Nephron (organoid): ENCODE measurements around the gene ATP5IF1.

ENCODE experiments used
- H3K27ac Mint-ChIP-seq, 3 experiments: 2 replicates each; pipeline ENCODE4 v1.8.0; 2020; ENCODE audit warnings: mixed read lengths in 3 of 3, mild to moderate bottlenecking in 2 of 3, moderate library complexity in 1 of 3
- H3K27me3 Mint-ChIP-seq: 2 replicates; pipeline ENCODE4 v1.8.0; 2021; ENCODE audit warnings: low read depth, mild to moderate bottlenecking, moderate library complexity, mixed read lengths
- H3K36me3 Mint-ChIP-seq: 2 replicates; pipeline ENCODE4 v1.8.0; 2020; ENCODE audit warnings: low read depth, mixed read lengths
- H3K4me1 Mint-ChIP-seq: 2 replicates; pipeline ENCODE4 v1.8.0; 2020; ENCODE audit warnings: mixed read lengths
- H3K4me3 Mint-ChIP-seq, 3 experiments: 2 replicates each; pipeline ENCODE4 v1.8.0; 2020; ENCODE audit warnings: mild to moderate bottlenecking in 3 of 3, mixed read lengths in 3 of 3, moderate library complexity in 2 of 3
- H3K9me3 Mint-ChIP-seq: 2 replicates; pipeline ENCODE4 v1.8.0; 2020; ENCODE audit warnings: mixed read lengths
- TF ChIP-seq, protein P1 (sequence below), 3 experiments: fragments of 200-600 bp; sonication (generic); IDR thresholded peaks; one replicate each; pipeline ENCODE4 v1.5.0; 2021; ENCODE audit warnings: antibody characterized with exemption in 3 of 3; ENCODE audit not compliant: unreplicated experiment in 3 of 3

The ATP5IF1 gene

DNA sequence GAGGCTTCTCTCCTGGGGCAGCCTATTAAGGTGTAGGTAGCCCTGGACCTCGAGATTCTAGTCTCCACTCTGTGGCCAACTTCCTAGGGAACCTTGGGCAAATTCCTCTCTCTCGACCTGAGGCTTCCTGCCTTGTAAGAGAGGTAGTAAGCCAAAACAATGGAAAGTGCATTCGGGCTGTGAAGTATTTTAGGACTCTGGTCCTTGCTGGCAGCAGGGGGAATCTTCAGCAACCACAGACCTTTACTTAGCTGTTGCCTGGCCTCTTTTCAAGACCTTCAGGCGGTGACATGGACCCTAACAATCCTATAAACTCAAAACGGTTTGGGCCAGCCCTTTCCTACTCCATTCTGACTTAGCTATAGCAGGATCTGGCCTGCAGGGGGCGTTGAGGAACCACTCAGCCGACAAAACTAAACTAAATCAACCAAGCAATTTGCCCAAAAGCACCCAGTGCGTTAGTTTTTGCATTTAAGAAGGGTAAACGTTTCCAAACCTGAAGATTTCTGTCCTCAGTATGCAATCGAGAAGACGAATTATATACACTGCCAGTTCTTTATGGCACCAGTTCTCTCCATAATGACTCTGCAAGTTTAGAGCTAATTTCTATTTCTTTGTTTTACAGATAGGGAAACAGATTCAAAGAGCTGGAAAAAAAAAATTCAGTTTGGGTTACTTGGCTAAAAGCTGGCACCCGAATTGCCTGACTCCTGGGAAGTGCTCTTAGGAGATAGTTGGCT, 12.5 kb downstream of the ATP5IF1 start:
- Mint-ChIP-seq H3K4me1 (peaks cover 46% of the 10 kb centered on the region), H3K9me3 (no peaks in the 10 kb centered on the region), H3K27me3 (no peaks in the 10 kb centered on the region), H3K27ac (peak overlapping the region; percentile 92 to 97 (median 94)), H3K36me3 (no peaks in the 10 kb centered on the region), H3K4me3 (peak overlapping the region; percentile 62 to 85 (median 63))
- TF ChIP-seq, protein P1, sequence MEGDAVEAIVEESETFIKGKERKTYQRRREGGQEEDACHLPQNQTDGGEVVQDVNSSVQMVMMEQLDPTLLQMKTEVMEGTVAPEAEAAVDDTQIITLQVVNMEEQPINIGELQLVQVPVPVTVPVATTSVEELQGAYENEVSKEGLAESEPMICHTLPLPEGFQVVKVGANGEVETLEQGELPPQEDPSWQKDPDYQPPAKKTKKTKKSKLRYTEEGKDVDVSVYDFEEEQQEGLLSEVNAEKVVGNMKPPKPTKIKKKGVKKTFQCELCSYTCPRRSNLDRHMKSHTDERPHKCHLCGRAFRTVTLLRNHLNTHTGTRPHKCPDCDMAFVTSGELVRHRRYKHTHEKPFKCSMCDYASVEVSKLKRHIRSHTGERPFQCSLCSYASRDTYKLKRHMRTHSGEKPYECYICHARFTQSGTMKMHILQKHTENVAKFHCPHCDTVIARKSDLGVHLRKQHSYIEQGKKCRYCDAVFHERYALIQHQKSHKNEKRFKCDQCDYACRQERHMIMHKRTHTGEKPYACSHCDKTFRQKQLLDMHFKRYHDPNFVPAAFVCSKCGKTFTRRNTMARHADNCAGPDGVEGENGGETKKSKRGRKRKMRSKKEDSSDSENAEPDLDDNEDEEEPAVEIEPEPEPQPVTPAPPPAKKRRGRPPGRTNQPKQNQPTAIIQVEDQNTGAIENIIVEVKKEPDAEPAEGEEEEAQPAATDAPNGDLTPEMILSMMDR (IDR thresholded peaks at IDR 0.05; ENCODE audit: unreplicated experiment in 3 of 3): peak; percentile 85 to 94 (median 93)

DNA sequence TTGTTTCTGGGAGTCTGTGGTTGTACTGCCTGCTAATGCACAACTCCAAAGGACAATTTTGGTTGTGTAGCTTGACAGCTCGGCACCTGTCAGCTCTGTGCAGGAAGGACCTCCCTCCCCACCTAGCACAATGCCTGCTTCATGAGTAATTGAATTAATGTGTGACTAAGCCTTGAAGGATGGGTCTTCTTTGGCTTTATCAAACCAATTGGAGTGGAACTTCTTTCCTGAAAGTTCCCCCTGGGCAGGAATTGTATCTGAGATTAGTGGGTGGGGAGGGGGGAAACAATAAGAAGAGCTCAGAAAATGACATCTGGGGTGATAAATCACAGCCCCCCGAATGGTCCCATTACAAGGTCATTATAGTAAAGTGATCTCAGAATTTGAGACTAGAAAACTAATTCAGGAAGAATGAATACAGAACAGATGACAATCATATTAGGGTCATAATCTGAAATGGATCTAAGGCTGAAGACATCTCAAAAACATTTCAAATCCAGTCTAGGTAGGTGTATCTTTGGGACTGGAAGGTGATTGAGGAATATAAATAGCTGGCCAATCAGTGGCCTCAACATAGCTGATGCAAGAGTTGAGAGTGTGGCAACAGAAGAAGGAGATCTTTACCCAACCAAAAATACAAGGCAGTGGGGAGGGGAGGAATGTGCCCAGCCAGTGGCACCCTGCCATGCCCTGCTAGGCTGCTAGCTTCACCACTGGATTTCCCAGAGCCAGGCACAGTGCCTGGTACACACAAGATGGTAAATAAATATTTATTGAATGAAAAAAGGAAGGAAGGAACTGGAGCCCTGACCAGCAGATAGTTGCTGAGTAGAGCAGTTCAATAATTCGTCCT, 13.3 kb downstream of the ATP5IF1 start:
- H3K4me1 Mint-ChIP-seq: peaks cover 39% of the 10 kb centered on the region
- TF ChIP-seq, protein P1 (IDR thresholded peaks at IDR 0.05; ENCODE audit: unreplicated experiment in 3 of 3): no peak

DNA sequence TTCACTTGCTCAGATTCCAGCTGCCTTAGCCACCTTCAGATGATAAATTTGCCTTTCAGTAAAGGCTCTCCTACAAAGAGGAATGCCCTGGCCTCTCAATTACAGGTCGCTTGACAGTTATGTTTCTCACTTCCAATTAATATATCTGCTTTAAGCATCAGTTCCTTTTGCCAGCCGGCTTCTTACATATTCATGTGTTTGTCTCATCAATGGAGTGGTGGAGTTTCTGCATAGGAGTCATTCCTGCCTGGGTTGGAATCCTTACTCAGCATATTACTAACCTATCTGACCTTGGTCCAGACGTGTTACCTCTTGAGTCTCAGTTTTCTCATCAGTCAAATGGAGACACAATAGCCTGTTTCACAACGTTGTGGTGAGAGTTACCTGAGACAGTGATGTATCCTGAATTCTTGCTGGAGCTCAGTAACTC, 14.0 kb downstream of the ATP5IF1 start:
- Mint-ChIP-seq H3K4me3 (no peak overlapping the region), H3K27ac (peak overlapping the region in 1 of 3 experiments; percentile 37), H3K27me3 (no peaks in the 10 kb centered on the region), H3K4me1 (peaks cover 35% of the 10 kb centered on the region), H3K9me3 (no peaks in the 10 kb centered on the region), H3K36me3 (no peaks in the 10 kb centered on the region)
- TF ChIP-seq, protein P1 (IDR thresholded peaks at IDR 0.05; ENCODE audit: unreplicated experiment in 3 of 3): no peak

More for the DNA sequence above, 13.3 kb downstream of the ATP5IF1 start:
- Mint-ChIP-seq H3K27ac (peak overlapping the region; percentile 92 to 97 (median 94)), H3K4me3 (peak overlapping the region in 1 of 3 experiments; percentile 64), H3K36me3 (no peaks in the 10 kb centered on the region), H3K27me3 (no peaks in the 10 kb centered on the region), H3K9me3 (no peaks in the 10 kb centered on the region)

DNA sequence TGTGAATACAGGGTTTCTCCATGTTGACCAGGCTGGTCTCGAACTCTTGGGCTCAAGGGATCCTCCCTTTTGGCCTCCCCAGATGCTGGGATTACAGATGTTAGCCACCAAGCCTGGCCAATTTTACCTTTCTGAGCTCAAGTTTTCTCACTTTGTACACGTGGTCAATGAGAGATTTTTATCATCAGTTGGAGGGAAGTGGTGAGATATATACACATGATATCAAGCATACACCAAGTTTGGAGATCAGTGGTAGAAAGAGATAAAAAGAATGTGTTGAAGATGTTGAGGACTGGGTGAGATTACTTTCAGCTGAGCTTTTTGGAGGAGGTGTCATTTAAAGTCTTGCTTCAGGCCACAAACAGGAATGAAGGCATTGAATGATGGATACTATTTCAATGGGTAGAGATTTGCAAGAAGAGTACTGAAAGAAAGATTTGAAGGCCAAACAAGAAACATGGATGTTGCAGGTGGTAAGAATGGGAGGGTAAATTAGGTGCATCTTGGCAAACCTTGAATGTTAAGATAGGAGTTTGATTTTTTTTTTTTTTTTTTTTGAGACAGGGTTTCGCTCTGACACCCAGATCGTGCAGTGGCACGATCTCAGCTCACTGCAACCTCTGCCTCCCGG, 20.4 kb downstream of the ATP5IF1 start:
- no peaks in the 10 kb centered on the region for H3K36me3 Mint-ChIP-seq
- no peak overlapping the region for H3K27ac Mint-ChIP-seq
- H3K4me1 Mint-ChIP-seq: peaks cover 15% of the 10 kb centered on the region
- peak overlapping the region; percentile 1 to 55 (median 25) for H3K4me3 Mint-ChIP-seq
- no peaks in the 10 kb centered on the region for H3K9me3 Mint-ChIP-seq
- TF ChIP-seq, protein P1 (IDR thresholded peaks at IDR 0.05; ENCODE audit: unreplicated experiment in 3 of 3): no peak
- no peaks in the 10 kb centered on the region for H3K27me3 Mint-ChIP-seq

DNA sequence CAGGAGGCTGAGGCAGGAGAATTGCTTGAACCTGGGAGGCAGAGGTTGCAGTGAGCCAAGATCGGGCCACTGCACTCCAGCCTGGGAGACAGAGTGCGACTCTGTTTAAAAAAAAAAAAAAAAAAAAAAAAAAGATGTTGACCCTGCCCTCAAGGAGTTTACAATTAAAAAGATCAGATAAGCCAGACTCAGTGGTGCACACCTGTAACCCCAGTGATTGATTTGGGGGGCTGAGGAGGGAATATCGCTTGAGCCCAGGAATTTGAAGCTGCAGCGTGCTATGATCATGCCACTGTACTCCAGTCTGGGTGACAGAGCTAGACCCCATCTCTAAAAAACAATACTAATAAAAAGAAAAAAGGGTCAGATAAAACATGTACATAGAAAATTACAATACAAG, 21.8 kb downstream of the ATP5IF1 start:
- no peaks in the 10 kb centered on the region for H3K36me3 Mint-ChIP-seq
- peak overlapping the region in 1 of 3 experiments; percentile 81 for H3K27ac Mint-ChIP-seq
- H3K4me3 Mint-ChIP-seq: peak overlapping the region; percentile 81 to 90 (median 89)
- no peaks in the 10 kb centered on the region for H3K9me3 Mint-ChIP-seq
- TF ChIP-seq, protein P1 (IDR thresholded peaks at IDR 0.05; ENCODE audit: unreplicated experiment in 3 of 3): no peak
- peaks cover 2% of the 10 kb centered on the region for H3K27me3 Mint-ChIP-seq
- peaks cover 17% of the 10 kb centered on the region for H3K4me1 Mint-ChIP-seq
